Type B pancreatic cell (in vitro differentiated cells): Measurements from ENCODE around the gene MBL2. TPM values are rescaled to one million over a fixed set of nuclear protein-coding genes. Genes with fewer than 3 reads are reported as not detected.

ENCODE experiments used
- DNase-seq: peaks from one replicate; pipeline ENCODE4 v3.0.0; 2021; ENCODE audit warnings: mixed read lengths; ENCODE audit not compliant: unreplicated experiment; ENCODE audit errors: extremely low spot score
- H3K27ac Mint-ChIP-seq: 2 replicates; pipeline ENCODE4 v1.8.0; 2021; ENCODE audit warnings: mild to moderate bottlenecking, mixed read lengths
- H3K27me3 Mint-ChIP-seq: 2 replicates; pipeline ENCODE4 v1.8.0; 2021; ENCODE audit warnings: mixed read lengths
- H3K36me3 Mint-ChIP-seq: 2 replicates; pipeline ENCODE4 v1.8.0; 2021; ENCODE audit warnings: mixed read lengths
- H3K4me1 Mint-ChIP-seq: one replicate; pipeline ENCODE4 v1.8.0; 2021; ENCODE audit warnings: mixed read lengths; ENCODE audit not compliant: unreplicated experiment
- H3K4me3 Mint-ChIP-seq: 2 replicates; pipeline ENCODE4 v1.8.0; 2021; ENCODE audit warnings: mild to moderate bottlenecking, mixed read lengths
- H3K9me3 Mint-ChIP-seq: 2 replicates; pipeline ENCODE4 v1.8.0; 2021; ENCODE audit warnings: mixed read lengths
- total RNA-seq: library from RNA; stranded (reverse); gene quantifications from 2 replicates; pipeline ENCODE4 v1.2.1, GENCODE V29; 2021; ENCODE audit warnings: low replicate concordance
- TF ChIP-seq, protein P1 (sequence below): fragments of 200-600 bp; sonication (generic); conservative IDR thresholded peaks from 2 replicates; pipeline ENCODE4 v1.5.0; 2021; ENCODE audit warnings: antibody characterized with exemption, mild to moderate bottlenecking

The MBL2 gene
- total RNA-seq, 1 donor from 2014 or later = not detected

DNA sequence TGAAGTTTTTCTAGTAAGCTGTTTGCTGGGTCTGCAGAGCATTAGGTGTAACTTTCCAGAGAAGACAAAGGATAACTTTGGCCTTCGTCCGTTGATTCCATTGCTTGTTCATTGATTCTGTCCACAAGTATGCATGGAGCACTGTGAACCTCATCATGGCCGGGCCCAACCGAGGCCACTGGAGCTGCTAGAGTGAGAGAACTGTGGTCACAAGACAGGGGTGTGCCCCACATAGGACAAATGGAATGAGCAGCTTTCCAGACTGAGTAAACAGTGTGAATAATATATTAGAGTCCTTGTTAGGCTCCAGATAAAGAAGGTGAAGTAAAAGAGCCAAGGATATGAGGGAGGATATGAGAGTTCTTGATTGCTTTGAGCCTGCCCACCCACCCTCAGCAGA is 24.9 kb downstream of the MBL2 start:
- H3K4me3 Mint-ChIP-seq = no peak overlapping the region
- no peak for DNase-seq
- peaks cover 10% of the 10 kb centered on the region for H3K9me3 Mint-ChIP-seq
- no peaks in the 10 kb centered on the region for H3K27me3 Mint-ChIP-seq
- no peaks in the 10 kb centered on the region for H3K4me1 Mint-ChIP-seq
- TF ChIP-seq, protein P1, sequence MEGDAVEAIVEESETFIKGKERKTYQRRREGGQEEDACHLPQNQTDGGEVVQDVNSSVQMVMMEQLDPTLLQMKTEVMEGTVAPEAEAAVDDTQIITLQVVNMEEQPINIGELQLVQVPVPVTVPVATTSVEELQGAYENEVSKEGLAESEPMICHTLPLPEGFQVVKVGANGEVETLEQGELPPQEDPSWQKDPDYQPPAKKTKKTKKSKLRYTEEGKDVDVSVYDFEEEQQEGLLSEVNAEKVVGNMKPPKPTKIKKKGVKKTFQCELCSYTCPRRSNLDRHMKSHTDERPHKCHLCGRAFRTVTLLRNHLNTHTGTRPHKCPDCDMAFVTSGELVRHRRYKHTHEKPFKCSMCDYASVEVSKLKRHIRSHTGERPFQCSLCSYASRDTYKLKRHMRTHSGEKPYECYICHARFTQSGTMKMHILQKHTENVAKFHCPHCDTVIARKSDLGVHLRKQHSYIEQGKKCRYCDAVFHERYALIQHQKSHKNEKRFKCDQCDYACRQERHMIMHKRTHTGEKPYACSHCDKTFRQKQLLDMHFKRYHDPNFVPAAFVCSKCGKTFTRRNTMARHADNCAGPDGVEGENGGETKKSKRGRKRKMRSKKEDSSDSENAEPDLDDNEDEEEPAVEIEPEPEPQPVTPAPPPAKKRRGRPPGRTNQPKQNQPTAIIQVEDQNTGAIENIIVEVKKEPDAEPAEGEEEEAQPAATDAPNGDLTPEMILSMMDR = no peak
- H3K27ac Mint-ChIP-seq = no peak overlapping the region
- H3K36me3 Mint-ChIP-seq = no peaks in the 10 kb centered on the region

DNA sequence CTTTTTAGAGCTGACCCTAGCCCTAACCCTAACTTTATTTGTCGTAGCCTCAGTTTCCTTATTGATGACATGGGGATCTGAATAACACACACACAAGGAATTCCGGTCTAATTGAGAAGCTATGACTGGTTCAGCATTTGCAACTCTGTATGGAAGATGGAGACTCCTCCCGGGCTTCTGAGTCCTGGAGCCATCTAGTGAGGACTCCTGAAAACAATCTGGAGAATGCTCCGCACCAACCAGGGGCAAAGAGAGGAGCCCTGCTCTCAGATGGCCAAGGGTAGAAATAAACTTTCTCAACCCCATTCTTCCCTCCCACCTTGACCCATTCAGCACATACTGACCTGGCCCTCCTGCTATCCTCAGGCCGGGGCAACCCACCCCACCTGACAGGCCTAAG is 26.4 kb downstream of the MBL2 start:
- H3K27me3 Mint-ChIP-seq = no peaks in the 10 kb centered on the region
- TF ChIP-seq, protein P1 = no peak
- no peak overlapping the region for H3K4me3 Mint-ChIP-seq
- no peak overlapping the region for H3K27ac Mint-ChIP-seq
- no peaks in the 10 kb centered on the region for H3K36me3 Mint-ChIP-seq
- DNase-seq = no peak
- H3K4me1 Mint-ChIP-seq = no peaks in the 10 kb centered on the region
- peaks cover 10% of the 10 kb centered on the region for H3K9me3 Mint-ChIP-seq

DNA sequence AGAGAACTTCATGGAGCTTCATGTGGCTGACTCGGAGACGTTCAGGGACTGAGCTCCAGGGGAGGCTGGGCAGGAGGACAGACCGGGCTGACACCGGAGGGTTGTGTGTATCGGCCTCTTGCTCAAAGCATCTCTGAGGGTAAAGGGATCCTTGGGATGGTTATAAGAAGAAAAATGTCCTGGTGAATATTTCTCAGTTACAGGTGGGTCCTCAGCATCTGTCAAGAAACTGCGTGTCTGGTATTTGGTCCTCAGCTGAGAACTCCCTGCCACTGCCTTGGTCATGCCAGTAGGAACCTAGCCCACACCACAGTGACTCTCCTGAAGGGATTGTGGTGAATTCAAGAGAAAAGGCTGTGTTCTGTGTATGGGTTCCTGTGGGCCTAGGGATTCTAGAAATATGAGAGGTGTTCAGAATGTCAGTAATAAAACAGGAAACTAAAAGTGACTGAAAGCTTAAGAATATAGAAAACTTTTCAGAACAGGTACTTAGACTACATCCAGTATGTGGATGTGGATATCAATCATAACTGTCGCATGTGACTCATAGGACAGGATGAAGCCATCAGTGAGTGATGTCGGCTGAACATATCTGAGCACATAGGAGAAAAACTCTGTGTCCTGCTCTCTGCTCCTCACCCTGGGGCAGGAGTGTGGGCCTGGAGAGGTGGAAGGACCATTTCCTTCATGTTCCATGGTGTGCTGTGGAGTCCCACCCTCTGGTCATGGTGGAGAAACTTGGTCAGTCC is 28.4 kb downstream of the MBL2 start:
- H3K27me3 Mint-ChIP-seq = no peaks in the 10 kb centered on the region
- H3K4me1 Mint-ChIP-seq = no peaks in the 10 kb centered on the region
- H3K9me3 Mint-ChIP-seq = peaks cover 10% of the 10 kb centered on the region

DNA sequence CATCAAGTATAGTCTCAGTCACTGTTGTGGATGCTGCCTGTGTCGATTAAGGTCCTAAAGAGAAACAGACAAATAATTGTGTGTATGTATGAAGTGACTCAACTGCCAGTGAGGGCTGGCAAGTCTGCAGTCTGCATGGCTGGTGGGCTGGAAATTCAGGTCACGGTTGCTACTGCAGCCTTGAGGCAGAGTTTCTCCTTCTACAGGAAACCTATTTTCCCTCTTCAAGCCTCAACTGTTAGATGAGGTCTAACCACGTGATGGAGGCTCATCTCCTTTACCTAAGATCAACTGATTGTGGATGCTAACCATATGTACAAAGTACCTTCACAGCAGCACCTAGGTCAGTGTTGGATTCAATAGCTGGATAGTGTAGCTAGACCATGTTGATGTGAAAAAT is 29.9 kb downstream of the MBL2 start:
- no peak overlapping the region for H3K4me3 Mint-ChIP-seq
- DNase-seq = no peak
- peaks cover 3% of the 10 kb centered on the region for H3K9me3 Mint-ChIP-seq
- no peak overlapping the region for H3K27ac Mint-ChIP-seq
- no peaks in the 10 kb centered on the region for H3K27me3 Mint-ChIP-seq
- TF ChIP-seq, protein P1 = no peak
- no peaks in the 10 kb centered on the region for H3K36me3 Mint-ChIP-seq
- H3K4me1 Mint-ChIP-seq = no peaks in the 10 kb centered on the region

More for the DNA sequence above, 28.4 kb downstream of the MBL2 start:
- no peak overlapping the region for H3K27ac Mint-ChIP-seq
- no peaks in the 10 kb centered on the region for H3K36me3 Mint-ChIP-seq
- TF ChIP-seq, protein P1 = no peak
- no peak for DNase-seq
- no peak overlapping the region for H3K4me3 Mint-ChIP-seq

DNA sequence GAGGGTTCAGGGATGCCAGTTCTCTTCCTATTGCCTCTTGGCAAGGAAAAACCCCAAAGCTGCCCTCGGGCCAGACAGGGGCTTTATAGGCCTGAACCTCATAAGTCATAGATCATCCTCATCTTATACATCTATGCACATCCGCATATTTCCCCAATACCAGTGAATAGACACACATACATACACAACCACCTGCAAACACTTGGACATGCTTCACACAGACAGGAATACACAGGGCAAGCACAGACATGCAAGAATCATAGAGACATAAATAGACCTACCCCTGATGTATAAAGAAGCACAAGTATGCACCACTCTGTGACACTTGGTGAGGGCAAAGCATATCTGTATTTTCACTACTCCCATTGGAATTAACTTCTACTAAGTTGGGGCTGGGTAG is 30.7 kb downstream of the MBL2 start:
- Mint-ChIP-seq H3K4me3 (no peak overlapping the region), H3K36me3 (no peaks in the 10 kb centered on the region), H3K9me3 (no peaks in the 10 kb centered on the region), H3K27me3 (no peaks in the 10 kb centered on the region), H3K27ac (no peak overlapping the region), H3K4me1 (no peaks in the 10 kb centered on the region)
- TF ChIP-seq, protein P1 = no peak
- DNase-seq = no peak
